Measurements from ENCODE around the gene DMAP1.

The DMAP1 gene

GRCh38 chr1:44254392-44254910 lies 41.2 kb downstream of the DMAP1 start:
- DNase-seq (ENCODE audit: low read depth in 4 of 4, low spot score in 1 of 4), result no peak

- no peak for DNase-seq (ENCODE audit: low read depth in 4 of 4, low spot score in 1 of 4)
Measured at GRCh38 chr1:44256762-44257554, 43.7 kb downstream of the DMAP1 start.

GRCh38 chr1:44259090-44259489 lies 45.8 kb downstream of the DMAP1 start:
- DNase-seq (ENCODE audit: low read depth in 4 of 4, low spot score in 1 of 4), result no peak

GRCh38 chr1:44260792-44261170 lies 47.5 kb downstream of the DMAP1 start:
- no peak for DNase-seq (ENCODE audit: low read depth in 4 of 4, low spot score in 1 of 4)

- DNase-seq (ENCODE audit: low read depth in 4 of 4, low spot score in 1 of 4), result no peak
Measured at GRCh38 chr1:44261171-44261817, 48.0 kb downstream of the DMAP1 start.

GRCh38 chr1:44261962-44262361 lies 48.7 kb downstream of the DMAP1 start:
- DNase-seq (ENCODE audit: low read depth in 4 of 4, low spot score in 1 of 4), result no peak

- DNase-seq (ENCODE audit: low read depth in 4 of 4, low spot score in 1 of 4), result no peak
Measured at GRCh38 chr1:44262414-44262813, 49.1 kb downstream of the DMAP1 start.

- no peak for DNase-seq (ENCODE audit: low read depth in 4 of 4, low spot score in 1 of 4)
Measured at GRCh38 chr1:44262816-44263567, 49.7 kb downstream of the DMAP1 start.

GRCh38 chr1:44263568-44264450 lies 50.5 kb downstream of the DMAP1 start:
- no peak for DNase-seq (ENCODE audit: low read depth in 4 of 4, low spot score in 1 of 4)

GRCh38 chr1:44264451-44264771 lies 51.1 kb downstream of the DMAP1 start:
- no peak for DNase-seq (ENCODE audit: low read depth in 4 of 4, low spot score in 1 of 4)

- DNase-seq (ENCODE audit: low read depth in 4 of 4, low spot score in 1 of 4), result no peak
Measured at GRCh38 chr1:44265656-44266358, 52.5 kb downstream of the DMAP1 start.

GRCh38 chr1:44266400-44267344 lies 53.4 kb downstream of the DMAP1 start:
- DNase-seq (ENCODE audit: low read depth in 4 of 4, low spot score in 1 of 4), result no peak

GRCh38 chr1:44267438-44267837 lies 54.2 kb downstream of the DMAP1 start:
- DNase-seq (ENCODE audit: low read depth in 4 of 4, low spot score in 1 of 4), result no peak

GRCh38 chr1:44268054-44268453 lies 54.8 kb downstream of the DMAP1 start:
- no peak for DNase-seq (ENCODE audit: low read depth in 4 of 4, low spot score in 1 of 4)

Measured in stimulated activated CD4-positive, alpha-beta T cell treated with anti-CD3 and anti-CD28 coated beads, Interleukin-1b, Interleukin-23, amount 100 ng/mL, for 24 hours (primary cell).